Measurements from ENCODE around the gene DCAF7.

GRCh38 chr17:63623786-63624530 lies 73.7 kb downstream of the DCAF7 start:
- no peak for TF ChIP-seq EZH2 (IDR thresholded peaks at IDR 0.05)
- TF ChIP-seq POLR2AphosphoS5 (IDR thresholded peaks at IDR 0.05; ENCODE audit: borderline replicate concordance, low read depth, low read length), result no peak

Data from SK-N-MC (cell line).